RCC 7860 (cell line): ENCODE data around the gene NTM.

Experiments used
- DNase-seq: peaks from one replicate; pipeline ENCODE4 v3.0.0-alpha.2; 2015; ENCODE audit warnings: low spot score
- FAIRE-seq: peaks from 2 replicates; lab custom pipeline; 2012; peaks lifted over from hg19 to GRCh38; lab: Jason Lieb, UNC

The NTM gene

GRCh38 chr11:132077416-132077815, 707.0 kb downstream of the NTM start:
- DNase-seq (no peak), FAIRE-seq (no peak)

- FAIRE-seq, result no peak
- no peak for DNase-seq
These were observed 708.1 kb downstream of the NTM start for GRCh38 chr11:132078264-132079076.

- no peak for DNase-seq
- FAIRE-seq, result no peak
These were observed 709.7 kb downstream of the NTM start for GRCh38 chr11:132080127-132080526.

GRCh38 chr11:132082566-132082965, 712.2 kb downstream of the NTM start:
- no peak for DNase-seq
- FAIRE-seq, result no peak

GRCh38 chr11:132084433-132084832, 714.0 kb downstream of the NTM start:
- no peak for DNase-seq
- no peak for FAIRE-seq

GRCh38 chr11:132087148-132087547, 716.7 kb downstream of the NTM start:
- DNase-seq (no peak), FAIRE-seq (no peak)

GRCh38 chr11:132088551-132088950, 718.1 kb downstream of the NTM start:
- DNase-seq (no peak), FAIRE-seq (no peak)

- no peak for FAIRE-seq
- DNase-seq, result no peak
These were observed 723.3 kb downstream of the NTM start for GRCh38 chr11:132093536-132094259.

- FAIRE-seq (no peak), DNase-seq (no peak)
These were observed 724.2 kb downstream of the NTM start for GRCh38 chr11:132094598-132094997.

- no peak for DNase-seq
- no peak for FAIRE-seq
These were observed 725.1 kb downstream of the NTM start for GRCh38 chr11:132095230-132096131.

GRCh38 chr11:132096132-132096825, 725.9 kb downstream of the NTM start:
- FAIRE-seq (no peak), DNase-seq (no peak)

GRCh38 chr11:132099692-132100091, 729.3 kb downstream of the NTM start:
- DNase-seq (no peak), FAIRE-seq (no peak)

- DNase-seq (no peak), FAIRE-seq (no peak)
These were observed 730.2 kb downstream of the NTM start for GRCh38 chr11:132100583-132100982.

GRCh38 chr11:132101881-132102280, 731.5 kb downstream of the NTM start:
- FAIRE-seq (no peak), DNase-seq (no peak)

- DNase-seq, result no peak
- FAIRE-seq, result no peak
These were observed 732.6 kb downstream of the NTM start for GRCh38 chr11:132103021-132103420.

GRCh38 chr11:132106096-132106982, 735.9 kb downstream of the NTM start:
- DNase-seq, result no peak
- FAIRE-seq, result no peak

GRCh38 chr11:132111316-132111715, 740.9 kb downstream of the NTM start:
- no peak for FAIRE-seq

GRCh38 chr11:132111838-132112237, 741.4 kb downstream of the NTM start:
- DNase-seq, result no peak

More at GRCh38 chr11:132111316-132111715, 740.9 kb downstream of the NTM start:
- no peak for DNase-seq

GRCh38 chr11:132112846-132113245, 742.4 kb downstream of the NTM start:
- FAIRE-seq (no peak), DNase-seq (no peak)

More at GRCh38 chr11:132111838-132112237, 741.4 kb downstream of the NTM start:
- no peak for FAIRE-seq
